B cell (primary cell): ENCODE data around the gene NLRP13. TPM values are rescaled to one million over a fixed set of nuclear protein-coding genes. Genes with fewer than 3 reads are reported as not detected.

Experiments
- ATAC-seq: fragments of 200-7000 bp; cut with Tn5 transposase; one replicate; pipeline ENCODE4 v1.10.0; 2021; ENCODE audit warnings: low read depth, mild to moderate bottlenecking, moderate number of reproducible peaks, moderate library complexity
- CTCF ChIA-PET: fragments of 350-600 bp; sonication (Branson Sonifier 250); formaldehyde crosslinking; loops from one replicate; lab custom pipeline; 2021; ENCODE audit warnings: antibody characterized with exemption, inconsistent platforms; lab: Charles Lee
- POLR2A ChIA-PET: fragments of 350-600 bp; sonication (Branson Sonifier 250); formaldehyde crosslinking; loops from one replicate; lab custom pipeline; 2021; ENCODE audit warnings: antibody characterized with exemption; lab: Charles Lee
- DNase-seq: peaks from one replicate; pipeline ENCODE4 v3.0.0; 2013
- H2AFZ ChIP-seq: 2 replicates; pipeline ENCODE4 v1.6.1; 2012; ENCODE audit warnings: mild to moderate bottlenecking, low read depth, low read length; ENCODE audit not compliant: insufficient read depth, poor library complexity, severe bottlenecking
- H3K27ac ChIP-seq, 2 donors: 1 replicate in 1 of 2; 2 replicates in 1 of 2; pipeline ENCODE4 v1.5.1; 2012 to 2013; ENCODE audit warnings: low read length in 2 of 2, mild to moderate bottlenecking in 2 of 2, moderate library complexity in 1 of 2
- H3K27me3 ChIP-seq, 4 experiments: fragments of 200-600 bp in 1 of 4; sonication (generic) in 1 of 4; replicated peaks in 1 of 4; 1 replicate in 2 of 4; 2 replicates in 2 of 4; pipeline versions ENCODE4 v1.6.1 to v1.7.0; 2013 to 2016; ENCODE audit warnings: low read length in 3 of 4, mild to moderate bottlenecking in 2 of 4, mixed read lengths in 1 of 4, moderate library complexity in 1 of 4; ENCODE audit not compliant: insufficient read depth in 4 of 4, control insufficient read depth in 3 of 4; ENCODE audit errors: control extremely low read depth in 1 of 4
- H3K36me3 ChIP-seq, 2 experiments: replicated peaks in 1 of 2; 1 replicate in 1 of 2; 2 replicates in 1 of 2; pipeline versions ENCODE4 v1.6.1 to v1.7.1; 2013; ENCODE audit warnings: low read length in 1 of 2; ENCODE audit not compliant: insufficient read depth in 2 of 2, control insufficient read depth in 1 of 2; ENCODE audit errors: control extremely low read depth in 1 of 2, extremely low read depth in 1 of 2
- H3K4me1 ChIP-seq, 2 donors: fragments of 200-600 bp in 1 of 2; sonication (generic) in 1 of 2; 1 replicate in 1 of 2; 2 replicates in 1 of 2; pipeline versions ENCODE4 v1.5.1 to v1.6.1; 2013 to 2017; ENCODE audit warnings: low read length in 2 of 2; ENCODE audit not compliant: control insufficient read depth in 2 of 2, insufficient read depth in 2 of 2
- H3K4me2 ChIP-seq: replicated peaks from 2 replicates; pipeline ENCODE3; 2012; ENCODE audit warnings: mild to moderate bottlenecking, low read depth, low read length; ENCODE audit not compliant: poor library complexity, severe bottlenecking
- H3K4me3 ChIP-seq, 5 experiments: fragments of 200-600 bp in 1 of 5; sonication (generic) in 1 of 5; 1 replicate in 3 of 5; 2 replicates in 2 of 5; pipeline versions ENCODE4 v1.5.1 to v1.7.0; 2011 to 2016; ENCODE audit warnings: low read length in 4 of 5, mild to moderate bottlenecking in 4 of 5, low read depth in 2 of 5, control low read depth in 1 of 5, moderate library complexity in 1 of 5; ENCODE audit not compliant: insufficient read depth in 1 of 5; ENCODE audit errors: control extremely low read depth in 1 of 5, extremely low read depth in 1 of 5
- H3K79me2 ChIP-seq: fragments of 200-600 bp; sonication (generic); one replicate; pipeline ENCODE4 v1.6.0; 2016; ENCODE audit warnings: low read length; ENCODE audit not compliant: control insufficient read depth, insufficient read depth
- H3K9ac ChIP-seq: fragments of 200-600 bp; sonication (generic); 2 replicates; pipeline ENCODE4 v1.6.1; 2017; ENCODE audit warnings: mild to moderate bottlenecking, low read length, moderate library complexity
- H3K9me3 ChIP-seq, 3 donors: one replicate each; pipeline versions ENCODE4 v1.6.1 to v1.7.1; 2013; ENCODE audit warnings: low read length in 2 of 3; ENCODE audit not compliant: control insufficient read depth in 2 of 3, insufficient read depth in 1 of 3; ENCODE audit errors: control extremely low read depth in 1 of 3
- H4K20me1 ChIP-seq: 2 replicates; pipeline ENCODE4 v1.6.0; 2012; ENCODE audit warnings: mild to moderate bottlenecking, low read length; ENCODE audit not compliant: insufficient read depth, control insufficient read depth, poor library complexity, severe bottlenecking
- H3K27ac Mint-ChIP-seq: one replicate; pipeline ENCODE4 v1.8.0; 2021; ENCODE audit warnings: mixed read lengths
- H3K27me3 Mint-ChIP-seq: one replicate; pipeline ENCODE4 v1.8.0; 2021; ENCODE audit warnings: mixed read lengths
- H3K4me1 Mint-ChIP-seq: one replicate; pipeline ENCODE4 v1.8.0; 2021; ENCODE audit warnings: mixed read lengths
- H3K4me3 Mint-ChIP-seq: one replicate; pipeline ENCODE4 v1.8.0; 2021; ENCODE audit warnings: mixed read lengths
- H3K9me3 Mint-ChIP-seq: one replicate; pipeline ENCODE4 v1.8.0; 2022; ENCODE audit warnings: mixed read lengths; ENCODE audit not compliant: insufficient read depth
- EZH2 ChIP-seq: IDR thresholded peaks from 2 replicates; pipeline ENCODE4 v1.6.1; 2012; ENCODE audit warnings: borderline replicate concordance, low read depth, mild to moderate bottlenecking, moderate library complexity, low read length; ENCODE audit not compliant: insufficient read depth, poor library complexity, severe bottlenecking
- WGBS: methylation state at CpG from one replicate; pipeline ENCODE4 v1.1.5; 2013; ENCODE audit warnings: missing lambda C conversion rate; ENCODE audit not compliant: insufficient coverage; 5-methylcytosine and 5-hydroxymethylcytosine counted together
- intact Hi-C: fragments of 100-400 bp; cut with micrococcal nuclease; formaldehyde crosslinking; loops from one replicate; pipeline ENCODE4 v1.10.0; 2022
- polyA plus RNA-seq: library from polyadenylated mRNA; depleted of rRNA; stranded (reverse); fragments of >200 nt; gene quantifications from 2 replicates; pipeline ENCODE4 v1.2.3, GENCODE V29; 2012
- total RNA-seq, 2 donors: library from RNA; stranded (reverse); fragments of 120-200 nt in 1 of 2; gene quantifications; 1 replicate in 1 of 2; 2 replicates in 1 of 2; pipeline versions ENCODE4 v1.2.3 to v1.2.4, GENCODE V29; 2013 to 2022
- TF ChIP-seq, protein P1 (sequence below): fragments of 200-600 bp; IDR thresholded peaks from one replicate; pipeline ENCODE4 v1.8.0; 2022; ENCODE audit warnings: antibody characterized with exemption, mild to moderate bottlenecking

Gene NLRP13
- total and polyA plus RNA-seq, 2 donors (not counting 1 experiment from before 2014, with no cell fraction given), result not detected

DNA sequence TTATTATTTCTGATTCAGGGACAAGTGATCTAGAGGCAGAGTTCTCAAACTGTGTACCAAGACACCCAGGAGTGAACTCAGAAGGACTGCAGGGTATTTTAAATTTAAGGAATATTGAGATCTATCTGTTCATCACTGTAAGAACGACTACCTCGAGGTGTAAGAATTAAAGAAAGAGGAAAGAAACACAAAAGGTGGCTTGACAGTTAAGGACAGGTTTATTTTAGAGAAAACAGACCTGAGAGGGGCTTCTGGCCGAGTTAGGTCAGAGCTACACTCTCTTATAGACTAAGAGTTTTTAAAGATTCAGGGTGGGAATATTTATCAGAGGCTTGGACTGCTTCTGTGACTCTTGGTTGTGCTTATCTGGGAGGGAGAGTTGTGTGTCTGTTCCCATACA is 41.8 kb upstream of the NLRP13 start:
- no peak overlapping the region for H3K9ac ChIP-seq
- Mint-ChIP-seq H3K27me3 (peaks cover 10% of the 10 kb centered on the region), H3K4me1 (no peaks in the 10 kb centered on the region), H3K9me3 (peaks cover 9% of the 10 kb centered on the region), H3K27ac (no peak overlapping the region), H3K4me3 (no peak overlapping the region)
- ChIA-PET CTCF (no interaction called here), POLR2A (no interaction called here)
- no peak overlapping the region for H3K4me2 ChIP-seq
- H3K27me3 ChIP-seq, result no peaks in the 10 kb centered on the region
- DNase-seq (no peak), ATAC-seq (no peak)
- H3K4me1 ChIP-seq, result no peaks in the 10 kb centered on the region
- intact Hi-C loops, result no loop called here
- peaks cover 2 to 6% (median 2%) of the 10 kb centered on the region in 3 donors for H3K9me3 ChIP-seq
- no peak overlapping the region for H3K4me3 ChIP-seq
- no CpG with 5 or more reads among the region's 3 CpGs for WGBS
- H4K20me1 ChIP-seq, result no peaks in the 10 kb centered on the region
- H3K36me3 ChIP-seq, result no peaks in the 10 kb centered on the region
- TF ChIP-seq EZH2, result no peak
- TF ChIP-seq, protein P1, sequence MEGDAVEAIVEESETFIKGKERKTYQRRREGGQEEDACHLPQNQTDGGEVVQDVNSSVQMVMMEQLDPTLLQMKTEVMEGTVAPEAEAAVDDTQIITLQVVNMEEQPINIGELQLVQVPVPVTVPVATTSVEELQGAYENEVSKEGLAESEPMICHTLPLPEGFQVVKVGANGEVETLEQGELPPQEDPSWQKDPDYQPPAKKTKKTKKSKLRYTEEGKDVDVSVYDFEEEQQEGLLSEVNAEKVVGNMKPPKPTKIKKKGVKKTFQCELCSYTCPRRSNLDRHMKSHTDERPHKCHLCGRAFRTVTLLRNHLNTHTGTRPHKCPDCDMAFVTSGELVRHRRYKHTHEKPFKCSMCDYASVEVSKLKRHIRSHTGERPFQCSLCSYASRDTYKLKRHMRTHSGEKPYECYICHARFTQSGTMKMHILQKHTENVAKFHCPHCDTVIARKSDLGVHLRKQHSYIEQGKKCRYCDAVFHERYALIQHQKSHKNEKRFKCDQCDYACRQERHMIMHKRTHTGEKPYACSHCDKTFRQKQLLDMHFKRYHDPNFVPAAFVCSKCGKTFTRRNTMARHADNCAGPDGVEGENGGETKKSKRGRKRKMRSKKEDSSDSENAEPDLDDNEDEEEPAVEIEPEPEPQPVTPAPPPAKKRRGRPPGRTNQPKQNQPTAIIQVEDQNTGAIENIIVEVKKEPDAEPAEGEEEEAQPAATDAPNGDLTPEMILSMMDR, result no peak
- no peak overlapping the region for H2AFZ ChIP-seq
- H3K27ac ChIP-seq, result no peak overlapping the region
- no peaks in the 10 kb centered on the region for H3K79me2 ChIP-seq

DNA sequence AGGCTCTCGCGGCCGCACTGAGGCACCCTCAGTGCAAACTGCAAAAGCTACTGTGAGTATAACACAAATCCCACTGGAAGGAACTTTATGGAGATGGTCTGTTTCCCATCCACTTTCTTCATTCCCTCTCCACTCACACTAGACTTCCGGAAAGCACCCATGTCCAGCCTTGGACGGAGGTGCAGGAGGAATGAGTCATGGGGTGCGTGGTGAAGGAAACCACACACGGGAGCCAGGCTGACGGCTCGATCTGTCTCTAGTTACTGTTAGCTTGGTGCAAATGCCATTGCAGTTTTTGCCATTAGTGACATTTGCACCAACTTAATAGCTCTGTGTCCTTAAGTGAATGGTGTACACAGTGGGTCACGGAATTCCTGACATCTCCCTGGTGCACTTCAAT is 30.1 kb upstream of the NLRP13 start:
- no peaks in the 10 kb centered on the region for H3K4me1 Mint-ChIP-seq
- Histone ChIP-seq H3K4me3 (no peak overlapping the region), H3K79me2 (no peaks in the 10 kb centered on the region), H3K4me1 (no peaks in the 10 kb centered on the region), H3K9me3 (peaks cover 0 to 19% (median 0%) of the 10 kb centered on the region in 3 donors), H4K20me1 (no peaks in the 10 kb centered on the region), H3K36me3 (no peaks in the 10 kb centered on the region), H3K9ac (no peak overlapping the region), H2AFZ (no peak overlapping the region), H3K4me2 (no peak overlapping the region), H3K27ac (no peak overlapping the region), H3K27me3 (no peaks in the 10 kb centered on the region)
- intact Hi-C loops, result no loop called here
- H3K4me3 Mint-ChIP-seq, result no peak overlapping the region
- POLR2A ChIA-PET, result no interaction called here
- no peak overlapping the region for H3K27ac Mint-ChIP-seq
- no peaks in the 10 kb centered on the region for H3K27me3 Mint-ChIP-seq
- no peaks in the 10 kb centered on the region for H3K9me3 Mint-ChIP-seq
- no peak for ATAC-seq
- DNase-seq, result no peak
- 87% methylated on average over 6 of the region's 10 CpGs for WGBS
- TF ChIP-seq, protein P1, result no peak
- TF ChIP-seq EZH2, result no peak
- CTCF ChIA-PET, result no interaction called here
